ENCODE measurements around the gene ABHD12.

- TF ChIP-seq POLR2A (IDR thresholded peaks at IDR 0.05; ENCODE audit: low read depth, low read length) = no peak
- TF ChIP-seq POLR2AphosphoS5 (IDR thresholded peaks at IDR 0.05; ENCODE audit: low read depth, low read length) = no peak
- TF ChIP-seq TAF1 (IDR thresholded peaks at IDR 0.05; ENCODE audit: low read depth, low read length) = no peak
- no peak for TF ChIP-seq PAX5 (IDR thresholded peaks at IDR 0.05; ENCODE audit: insufficient read depth, low read length, severe bottlenecking)
Measured at GRCh38 chr20:25254986-25255680, 135.5 kb downstream of the ABHD12 start.

All from GM12891 (cell line).